KBM-7 (cell line): ENCODE measurements around the gene SPPL2B.
A peak's percentile ranks its signal among the peaks of the same experiment; 100 is the strongest.
"Not testable (repeated sequence)": the region's sequence is repeated elsewhere in the genome, so short reads cannot be mapped to it uniquely, and the experiment has no call there.

ENCODE experiments used
- DNase-seq: peaks from one replicate; pipeline ENCODE4 v3.0.0-alpha.2; 2015
- in situ Hi-C: fragments of 300-500 bp; cut with MboI; formaldehyde crosslinking; loops from 2 replicates; pipeline ENCODE4 v1.14.3; 2020; ENCODE audit warnings: low sequenced_read_pairs, low pct_unique_long_range_greater_than_20kb, mixed read lengths

Gene SPPL2B

DNA sequence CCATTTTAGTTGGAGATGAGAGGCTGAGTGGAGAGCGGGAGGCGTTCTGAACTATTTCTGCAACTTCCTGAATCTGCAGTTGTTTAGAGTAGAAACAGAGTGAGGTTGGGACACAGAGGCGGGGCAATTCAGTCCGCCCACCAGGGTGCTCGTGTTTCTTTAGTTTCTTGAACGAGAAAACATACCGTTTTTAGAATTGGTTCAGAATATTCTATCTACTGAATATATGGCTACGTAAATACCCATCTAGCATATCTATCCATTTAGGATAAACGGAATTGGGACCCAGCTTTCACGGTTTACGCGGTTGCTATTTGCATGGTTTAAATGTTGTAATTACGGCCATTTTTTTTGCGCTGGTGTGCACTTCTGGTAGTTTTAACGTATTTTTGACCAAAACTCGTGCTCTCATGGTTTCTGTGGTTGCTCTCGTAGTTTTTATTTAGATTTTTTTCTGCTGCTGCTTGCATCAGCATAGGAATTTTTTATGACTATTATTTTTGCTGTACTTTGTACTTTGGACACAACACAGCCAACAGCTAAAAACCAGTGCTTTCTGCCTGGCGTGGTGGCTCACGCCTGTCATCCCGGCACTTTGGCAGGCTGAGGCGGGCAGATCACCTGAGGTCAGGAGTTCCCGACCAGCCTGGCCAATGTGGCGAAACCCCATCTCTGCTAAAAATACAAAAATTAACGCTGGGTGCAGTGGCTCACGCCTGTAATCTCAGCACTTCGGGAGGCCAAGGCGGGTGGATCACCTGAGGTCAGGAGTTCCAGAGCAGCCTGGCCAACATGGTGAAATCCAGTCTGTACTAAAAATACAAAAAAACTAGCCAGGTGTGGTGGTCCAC is 66.2 kb downstream of the SPPL2B start:
- in situ Hi-C loops, result no loop called here
- DNase-seq, result peak; percentile 52

DNA sequence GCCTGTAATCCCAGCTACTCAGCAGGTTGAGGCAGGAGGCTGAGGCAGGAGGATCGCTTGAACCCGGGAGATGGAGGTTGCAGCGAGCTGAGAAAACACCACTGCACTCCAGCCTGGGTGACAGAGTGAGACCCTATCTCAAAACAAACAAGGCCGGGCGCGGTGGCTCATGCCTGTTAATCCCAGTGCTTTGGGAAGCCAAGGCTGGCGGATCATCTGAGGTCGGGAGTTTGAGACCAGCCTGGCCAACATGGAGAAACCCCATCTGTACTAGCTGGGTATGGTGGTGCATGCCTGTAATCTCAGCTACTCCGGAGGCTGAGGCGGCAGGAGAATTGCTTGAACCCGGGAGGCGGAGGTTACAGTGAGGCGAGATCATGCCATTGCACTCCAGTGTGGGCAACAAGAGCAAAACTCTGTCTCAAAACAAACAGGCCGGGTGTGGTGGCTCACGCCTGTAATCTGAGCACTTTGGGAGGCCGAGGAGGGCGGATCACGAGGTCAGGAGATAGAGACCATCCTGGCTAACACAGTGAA is 66.9 kb downstream of the SPPL2B start:
- in situ Hi-C loops, DNase-seq: not testable (repeated sequence)

DNA sequence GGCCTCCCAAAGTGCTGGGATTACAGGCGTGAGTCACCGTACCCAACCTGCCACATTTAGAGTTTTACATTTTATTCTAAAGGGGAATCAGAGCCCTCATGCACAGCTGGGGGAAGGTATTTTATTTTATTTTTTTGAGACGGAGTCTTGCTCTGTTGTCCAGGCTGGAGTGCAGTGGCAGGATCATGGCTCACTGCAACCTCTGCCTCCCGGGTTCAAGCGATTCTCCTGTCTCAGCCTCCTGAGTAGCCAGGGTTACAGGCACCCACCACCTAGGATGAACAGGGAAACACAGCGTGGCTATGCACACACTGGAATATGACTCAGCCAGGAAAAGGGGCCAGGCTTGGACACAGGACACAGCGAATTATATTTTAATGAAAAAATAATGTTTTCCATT is 68.7 kb downstream of the SPPL2B start:
- in situ Hi-C loops, DNase-seq: not testable (repeated sequence)

DNA sequence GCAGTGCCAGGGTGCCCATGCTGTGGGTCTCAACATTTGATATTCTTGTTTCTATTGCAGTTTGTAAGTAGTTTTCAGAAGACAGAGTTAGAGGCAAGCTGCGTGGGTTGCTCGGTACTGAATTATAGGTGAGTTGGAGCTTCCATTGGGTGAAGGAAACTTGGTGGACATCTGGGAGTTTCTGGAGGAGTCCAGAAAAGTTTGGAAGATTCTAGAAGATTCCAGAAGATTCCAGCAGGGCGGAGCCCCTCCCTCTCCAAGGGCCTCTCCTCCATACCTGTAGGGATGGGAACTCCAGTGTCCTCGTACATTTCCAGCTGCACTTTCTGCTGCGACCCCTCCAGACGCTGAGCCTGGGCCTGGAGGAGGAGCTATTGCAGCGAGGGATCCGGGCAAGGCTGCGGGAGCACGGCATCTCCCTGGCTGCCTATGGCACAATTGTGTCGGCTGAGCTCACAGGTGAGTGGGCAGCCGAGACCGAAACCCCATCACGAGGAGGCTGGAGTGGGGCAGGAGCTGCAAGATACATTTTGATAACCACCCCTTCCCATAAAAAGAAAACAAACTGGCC is 70.3 kb downstream of the SPPL2B start:
- no peak for DNase-seq
- in situ Hi-C loops, result no loop called here

DNA sequence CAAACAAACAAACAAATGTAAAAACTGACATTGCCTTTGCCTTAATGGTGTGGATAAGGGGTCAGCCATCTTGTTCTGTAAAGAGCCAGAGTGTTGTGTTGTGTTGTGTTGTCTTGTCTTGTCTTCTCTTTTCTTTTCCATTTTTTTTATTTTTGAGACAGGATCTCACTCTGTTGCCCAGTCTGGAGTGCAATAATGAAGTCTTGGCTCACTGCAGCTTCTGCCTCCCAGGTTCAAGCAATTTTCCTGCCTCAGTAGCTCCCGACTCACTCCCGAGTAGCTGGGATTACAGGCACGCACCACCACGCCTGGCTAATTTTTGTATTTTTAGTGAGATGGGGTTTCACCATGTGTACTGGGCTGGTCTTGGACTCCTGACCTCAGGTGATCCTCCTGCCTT is 71.1 kb downstream of the SPPL2B start:
- DNase-seq, result no peak
- in situ Hi-C loops, result no loop called here
